HepG2 (cell line): ENCODE results near the gene IL17C. TPM values are rescaled to one million over a fixed set of nuclear protein-coding genes. Genes with fewer than 3 reads are reported as not detected.

Experiments used
- AHR ChIP-seq: IDR thresholded peaks from 2 replicates; pipeline ENCODE4 v1.6.1; 2018; ENCODE audit warnings: missing genetic modification reagents, missing compliant biosample characterization
- CBX5 ChIP-seq: sonication (generic); formaldehyde crosslinking; IDR thresholded peaks from 2 replicates; pipeline ENCODE4 v1.4.0; 2020; ENCODE audit warnings: missing genetic modification reagents, borderline replicate concordance
- GABPA ChIP-seq, 2 experiments: IDR thresholded peaks; 2 replicates each; pipeline ENCODE4 v1.6.1; 2011 to 2016; ENCODE audit warnings: low read depth in 2 of 2, low read length in 1 of 2, missing biosample characterization in 1 of 2, missing genetic modification characterization in 1 of 2
- HIVEP1 ChIP-seq: sonication (generic); formaldehyde crosslinking; IDR thresholded peaks from 2 replicates; pipeline ENCODE4 v1.4.0; 2020; ENCODE audit warnings: mild to moderate bottlenecking, missing genetic modification reagents
- HOXA9 ChIP-seq: sonication (generic); formaldehyde crosslinking; IDR thresholded peaks from 2 replicates; pipeline ENCODE4 v1.8.1; 2022; ENCODE audit warnings: missing genetic modification reagents, mild to moderate bottlenecking, moderate library complexity, borderline replicate concordance
- MTERF4 ChIP-seq: sonication (generic); formaldehyde crosslinking; IDR thresholded peaks from 2 replicates; pipeline ENCODE4 v1.8.0; 2023; ENCODE audit warnings: mild to moderate bottlenecking, missing genetic modification reagents
- NCOA2 ChIP-seq: sonication (generic); formaldehyde crosslinking; IDR thresholded peaks from 2 replicates; pipeline ENCODE4 v1.8.0; 2022; ENCODE audit warnings: inconsistent platforms
- NR1H2 ChIP-seq: sonication (generic); formaldehyde crosslinking; IDR thresholded peaks from 2 replicates; pipeline ENCODE4 v1.8.1; 2022; ENCODE audit warnings: low read depth, missing genetic modification reagents, borderline replicate concordance
- PATZ1 ChIP-seq: sonication (generic); formaldehyde crosslinking; IDR thresholded peaks from 2 replicates; pipeline ENCODE4 v1.4.0; 2020; ENCODE audit warnings: missing genetic modification reagents
- RBFOX2 ChIP-seq: fragments of 200-400 bp; formaldehyde crosslinking; IDR thresholded peaks from 2 replicates; pipeline ENCODE4 v1.6.1; 2017; ENCODE audit warnings: low read depth, mild to moderate bottlenecking, low read length
- SAFB2 ChIP-seq: sonication (generic); formaldehyde crosslinking; IDR thresholded peaks from 2 replicates; pipeline ENCODE4 v1.5.1; 2020; ENCODE audit warnings: missing genetic modification reagents, low read depth, mild to moderate bottlenecking, borderline replicate concordance
- SKIL ChIP-seq: sonication (generic); formaldehyde crosslinking; IDR thresholded peaks from 2 replicates; pipeline ENCODE4 v1.8.0; 2022; ENCODE audit warnings: missing genetic modification reagents, mild to moderate bottlenecking, moderate library complexity, borderline replicate concordance
- SNAPC5 ChIP-seq: sonication (generic); formaldehyde crosslinking; IDR thresholded peaks from 2 replicates; pipeline ENCODE4 v1.8.1; 2023; ENCODE audit warnings: mild to moderate bottlenecking, missing genetic modification reagents, borderline replicate concordance
- ZBTB2 ChIP-seq: sonication (generic); formaldehyde crosslinking; IDR thresholded peaks from 2 replicates; pipeline ENCODE4 v1.8.0; 2022; ENCODE audit warnings: low read depth, missing genetic modification reagents
- ZBTB7A ChIP-seq: sonication (generic); formaldehyde crosslinking; IDR thresholded peaks from 2 replicates; pipeline ENCODE4 v1.8.0; 2022; ENCODE audit warnings: mild to moderate bottlenecking, missing genetic modification reagents
- ZEB1 ChIP-seq: IDR thresholded peaks from 2 replicates; pipeline ENCODE4 v1.6.1; 2012; ENCODE audit warnings: mild to moderate bottlenecking, low read depth, inconsistent platforms; ENCODE audit not compliant: insufficient replicate concordance
- ZNF235 ChIP-seq: sonication (generic); formaldehyde crosslinking; IDR thresholded peaks from 2 replicates; pipeline ENCODE4 v1.8.1; 2023; ENCODE audit warnings: mild to moderate bottlenecking, missing genetic modification reagents, borderline replicate concordance
- ZNF296 ChIP-seq: sonication (generic); formaldehyde crosslinking; conservative IDR thresholded peaks from 2 replicates; pipeline ENCODE4 v1.5.0; 2020; ENCODE audit warnings: mild to moderate bottlenecking, missing genetic modification reagents
- ZNF564 ChIP-seq: sonication (generic); formaldehyde crosslinking; IDR thresholded peaks from 2 replicates; pipeline ENCODE4 v1.8.1; 2023; ENCODE audit warnings: mild to moderate bottlenecking, missing genetic modification reagents
- ZNF670 ChIP-seq: sonication (generic); formaldehyde crosslinking; IDR thresholded peaks from 2 replicates; pipeline ENCODE4 v1.8.0; 2022; ENCODE audit warnings: mild to moderate bottlenecking, missing genetic modification reagents, borderline replicate concordance
- ZNF839 ChIP-seq: sonication (generic); formaldehyde crosslinking; IDR thresholded peaks from 2 replicates; pipeline ENCODE4 v1.4.0; 2020; ENCODE audit warnings: missing genetic modification reagents, mild to moderate bottlenecking, borderline replicate concordance
- polyA plus RNA-seq, 8 experiments: library from polyadenylated mRNA; depleted of rRNA in 3 of 8; stranded (reverse) in 7 of 8; unstranded in 1 of 8; fragments of >200 nt; fragmentation: Illumina TruSeq in 4 of 8; extraction: Trizol in 4 of 8; gene quantifications; 2 replicates each; pipeline versions ENCODE4 v1.2.1 to v1.2.3, GENCODE V29; 2011 to 2016; ENCODE audit warnings: low read depth in 4 of 8, missing spikeins in 1 of 8, mixed read lengths in 1 of 8; ENCODE audit not compliant: insufficient read depth in 1 of 8
- total RNA-seq, 5 experiments: library from RNA; depleted of rRNA; stranded (reverse); fragments of >200 nt; fragmentation: Illumina TruSeq; extraction: Trizol; gene quantifications; 2 replicates each; pipeline ENCODE4 v1.2.3, GENCODE V29; 2016; ENCODE audit warnings: low read depth in 1 of 5

The IL17C gene
- total and polyA plus RNA-seq, 2 of the 13 experiments (the other 11 are each of a cell fraction or from before 2014, with no cell fraction given) = not detected

- TF ChIP-seq CBX5 (CRISPR knock-in tag) (0 out of 2 replicates have a peak, but pooled peaks have one; percentile 24), PATZ1 (peak; percentile 66; the same call in 1 of the 2 replicates), HOXA9 (peak; percentile 49; the same call in 1 of the 2 replicates), SNAPC5 (CRISPR knock-in tag) (no peak), SAFB2 (0 out of 2 replicates have a peak, but pooled peaks have one; percentile 78), ZBTB2 (CRISPR knock-in tag) (0 out of 2 replicates have a peak, but pooled peaks have one; percentile 11), RBFOX2 (no peak), AHR (CRISPR knock-in tag) (0 out of 2 replicates have a peak, but pooled peaks have one; percentile 15), GABPA (IDR thresholded peaks at IDR 0.05; ENCODE audit: low read depth, low read length) (no peak), GABPA (CRISPR knock-in tag; IDR thresholded peaks at IDR 0.05; ENCODE audit: low read depth) (no peak), MTERF4 (peak; percentile 56; the same call in 1 of the 2 replicates), ZEB1 (peak; percentile 94), ZNF296 (peak; percentile 27; the same call in 1 of the 2 replicates), HIVEP1 (0 out of 2 replicates have a peak, but pooled peaks have one; percentile 39), ZBTB7A (CRISPR knock-in tag) (peak; percentile 15; the same call in 1 of the 2 replicates), SKIL (0 out of 2 replicates have a peak, but pooled peaks have one; percentile 11), ZNF839 (CRISPR knock-in tag) (0 out of 2 replicates have a peak, but pooled peaks have one; percentile 8), ZNF564 (CRISPR knock-in tag) (peak; percentile 35; the same call in 1 of the 2 replicates), NR1H2 (peak; percentile 72; the same call in 1 of the 2 replicates), ZNF670 (0 out of 2 replicates have a peak, but pooled peaks have one; percentile 11), NCOA2 (CRISPR knock-in tag) (no peak), ZNF235 (CRISPR knock-in tag) (peak; percentile 9; the same call in 1 of the 2 replicates)
These were observed 24.0 kb downstream of the IL17C start (continued) for GRCh38 chr16:88662222-88662842.
